T-cell (primary cell): Measurements from ENCODE around the gene WDR54. TPM values are rescaled to one million over a fixed set of nuclear protein-coding genes. Genes with fewer than 3 reads are reported as not detected.

Source experiments
- ATAC-seq, 4 experiments: fragments of 200-7000 bp in 3 of 4; fragments of 150-1000 bp in 1 of 4; cut with Tn5 transposase; replicated peaks in 1 of 4; 1 replicate in 3 of 4; 2 replicates in 1 of 4; pipeline ENCODE4 v1.10.0; 2021; ENCODE audit warnings: moderate library complexity in 3 of 4, mild to moderate bottlenecking in 2 of 4, moderate number of reproducible peaks in 1 of 4
- CTCF ChIA-PET, 2 donors: fragments of 300-600 bp; sonication (Branson Sonifier 250); formaldehyde crosslinking; loops; one replicate each; lab custom pipeline; 2022; ENCODE audit warnings: antibody characterized with exemption in 2 of 2; lab: Charles Lee
- POLR2A ChIA-PET, 2 donors: fragments of 300-600 bp; sonication (Branson Sonifier 250); formaldehyde crosslinking; loops; one replicate each; lab custom pipeline; 2022; ENCODE audit warnings: antibody characterized with exemption in 2 of 2; lab: Charles Lee
- DNase-seq, 35 experiments: peaks; one replicate each; pipeline versions ENCODE4 v3.0.0 to v3.0.0-alpha.2; 2013 to 2023
- H3K27ac ChIP-seq: one replicate; pipeline ENCODE4 v1.5.1; 2013; ENCODE audit warnings: low read length
- H3K27me3 ChIP-seq, 2 experiments: replicated peaks in 1 of 2; 1 replicate in 1 of 2; 2 replicates in 1 of 2; pipeline versions ENCODE4 v1.6.1 to v1.7.0; 2013; ENCODE audit warnings: low read length in 1 of 2, mixed read lengths in 1 of 2; ENCODE audit not compliant: control insufficient read depth in 2 of 2, insufficient read depth in 2 of 2; ENCODE audit errors: extremely low read depth in 1 of 2
- H3K36me3 ChIP-seq, 2 donors: 1 replicate in 1 of 2; 2 replicates in 1 of 2; pipeline versions ENCODE4 v1.6.1 to v1.7.0; 2013; ENCODE audit warnings: low read length in 1 of 2; ENCODE audit not compliant: control insufficient read depth in 2 of 2, insufficient read depth in 1 of 2; ENCODE audit errors: extremely low read depth in 1 of 2
- H3K4me1 ChIP-seq, 2 experiments: 1 replicate in 1 of 2; 2 replicates in 1 of 2; pipeline versions ENCODE4 v1.6.1 to v1.7.0; 2013; ENCODE audit warnings: low read length in 2 of 2, mixed read lengths in 1 of 2; ENCODE audit not compliant: insufficient read depth in 2 of 2, control insufficient read depth in 1 of 2; ENCODE audit errors: extremely low read depth in 1 of 2
- H3K4me3 ChIP-seq, 2 donors: 1 replicate in 1 of 2; 2 replicates in 1 of 2; pipeline versions ENCODE4 v1.5.1 to v1.7.0; 2013; ENCODE audit warnings: mild to moderate bottlenecking in 2 of 2, low read length in 1 of 2, moderate library complexity in 1 of 2; ENCODE audit not compliant: control insufficient read depth in 1 of 2; ENCODE audit errors: extremely low read depth in 1 of 2
- H3K9me3 ChIP-seq: 2 replicates; pipeline ENCODE4 v1.7.0; 2013
- H3K27ac Mint-ChIP-seq, 2 donors: one replicate each; pipeline ENCODE4 v1.8.0; 2020 to 2021; ENCODE audit warnings: mild to moderate bottlenecking in 2 of 2, mixed read lengths in 2 of 2
- H3K27me3 Mint-ChIP-seq, 2 donors: one replicate each; pipeline ENCODE4 v1.8.0; 2021 to 2022; ENCODE audit warnings: mixed read lengths in 2 of 2
- H3K36me3 Mint-ChIP-seq: one replicate; pipeline ENCODE4 v1.8.0; 2021; ENCODE audit warnings: mixed read lengths
- H3K4me1 Mint-ChIP-seq, 3 donors: one replicate each; pipeline ENCODE4 v1.8.0; 2020 to 2022; ENCODE audit warnings: mixed read lengths in 3 of 3, mild to moderate bottlenecking in 1 of 3
- H3K4me3 Mint-ChIP-seq, 3 donors: one replicate each; pipeline ENCODE4 v1.8.0; 2020 to 2022; ENCODE audit warnings: mild to moderate bottlenecking in 3 of 3, mixed read lengths in 3 of 3, moderate library complexity in 3 of 3
- H3K9me3 Mint-ChIP-seq, 3 donors: one replicate each; pipeline ENCODE4 v1.8.0; 2020 to 2022; ENCODE audit warnings: mixed read lengths in 3 of 3
- WGBS: methylation state at CpG from one replicate; pipeline ENCODE4 v1.1.5; 2013; ENCODE audit warnings: missing lambda C conversion rate; ENCODE audit not compliant: insufficient coverage; 5-methylcytosine and 5-hydroxymethylcytosine counted together
- total RNA-seq, 35 experiments: library from RNA in 6 of 35; stranded (reverse) in 6 of 35; fragments of 120-200 nt in 1 of 35; gene quantifications; one replicate each; pipeline versions ENCODE4 v1.2.1 to v1.2.4 and lab custom pipeline; 2013 to 2026

The WDR54 gene
- total RNA-seq, 5 donors from 2014 or later (not counting 1 experiment from before 2014, with no cell fraction given) = 31.4 to 46.8 (median 45.4) TPM

- no peaks in the 10 kb centered on the region for H3K9me3 Mint-ChIP-seq
- H3K27me3 Mint-ChIP-seq = no peaks in the 10 kb centered on the region
- DNase-seq = peak; percentile 88 to 100 (median 94)
- 0% methylated on average over 33 of the region's 40 CpGs for WGBS
- ChIA-PET CTCF (interaction anchor here (0.8 to 3.3 kb wide), 4 partner anchors 12 to 40 kb away, joined by 3 to 24 read pairs (median 4); partner anchors contain the start of genes CCDC142 (in 1 of the 2) and TTC31 (in 1 of the 2)), POLR2A (interaction anchor here in 1 of 2 donors (0.6 kb wide), 1 partner anchor 26 kb away, joined by 4 read pairs; no protein-coding TSS in a partner anchor)
- peak within 1 kb of the TSS; percentile 97 to 99 for H3K27ac Mint-ChIP-seq
- peak within 1 kb of the TSS; percentile 59 for H3K27ac ChIP-seq
- peaks cover 0 to 4% of the 10 kb centered on the region in 2 donors for H3K36me3 ChIP-seq
- peak within 1 kb of the TSS; percentile 68 to 89 for H3K4me3 ChIP-seq
- peak within 1 kb of the TSS; percentile 93 to 99 (median 97) for H3K4me3 Mint-ChIP-seq
- peaks cover 40 to 54% of the 10 kb centered on the region in 2 experiments for H3K4me1 ChIP-seq
- H3K27me3 ChIP-seq = no peaks in the 10 kb centered on the region
- ATAC-seq = peak; percentile 37 to 60 (median 44)
- H3K4me1 Mint-ChIP-seq = peaks cover 60 to 68% (median 67%) of the 10 kb centered on the region in 3 donors
- H3K36me3 Mint-ChIP-seq = no peaks in the 10 kb centered on the region
- no peaks in the 10 kb centered on the region for H3K9me3 ChIP-seq
Measured at GRCh38 chr2:74454654-74455511, 33.4 kb downstream of the WDR54 start, which contains the start of gene INO80B. INO80B (plus strand) TSS chr2:74455087; CDS start chr2:74455117, 30 bp downstream.

- POLR2A ChIA-PET = interaction anchor here (0.8 to 1.4 kb wide), 5 partner anchors 16 to 720 kb away, joined by 3 to 15 read pairs (median 3); partner anchors contain the start of genes MRPL53 (in 1 of the 2) and TPRKB (in 1 of the 2)
- ATAC-seq (no peak), DNase-seq (peak in 1 of 35 experiments; percentile 87)
- H3K27ac ChIP-seq = peak overlapping the region; percentile 99
- Mint-ChIP-seq H3K27ac (peak overlapping the region; percentile 97 to 99), H3K4me1 (peaks cover 63 to 75% (median 69%) of the 10 kb centered on the region in 3 donors), H3K27me3 (no peaks in the 10 kb centered on the region), H3K9me3 (no peaks in the 10 kb centered on the region), H3K36me3 (no peaks in the 10 kb centered on the region), H3K4me3 (peak overlapping the region; percentile 93 to 99 (median 97))
- H3K36me3 ChIP-seq = peaks cover 0 to 14% of the 10 kb centered on the region in 2 donors
- CTCF ChIA-PET = interaction anchor here in 1 of 2 donors (0.6 to 3.3 kb wide), 3 partner anchors 16 to 167 kb away, joined by 3 to 24 read pairs (median 6); partner anchors contain the start of genes CCDC142, MRPL53 and TTC31
- WGBS = under 1% methylated on average over 23 of the region's 27 CpGs
- peak overlapping the region; percentile 65 to 96 for H3K4me3 ChIP-seq
- no peaks in the 10 kb centered on the region for H3K9me3 ChIP-seq
- H3K27me3 ChIP-seq = no peaks in the 10 kb centered on the region
- peaks cover 40 to 51% of the 10 kb centered on the region in 2 experiments for H3K4me1 ChIP-seq
Measured at GRCh38 chr2:74457129-74457548, 35.6 kb downstream of the WDR54 start.

- ChIA-PET CTCF (interaction anchor here (0.5 to 1.9 kb wide), 7 partner anchors 10 to 395 kb away, joined by 3 to 14 read pairs (median 4); partner anchors contain the start of genes CCDC142 (in 1 of the 2), MRPL53 (in 1 of the 2) and TTC31 (in 1 of the 2)), POLR2A (interaction anchor here (0.5 to 1.7 kb wide), 13 partner anchors 9 to 97 kb away, joined by 3 to 15 read pairs (median 4); partner anchors contain the start of genes C2orf81 (in 1 of the 2), CCDC142 (in 1 of the 2), MRPL53 (in 1 of the 2) and TTC31 (in 1 of the 2))
- Mint-ChIP-seq H3K36me3 (peaks cover 2% of the 10 kb centered on the region), H3K4me3 (peak overlapping the region; percentile 93 to 99 (median 97)), H3K9me3 (no peaks in the 10 kb centered on the region), H3K27me3 (no peaks in the 10 kb centered on the region), H3K27ac (peak overlapping the region; percentile 99), H3K4me1 (peaks cover 60 to 71% (median 64%) of the 10 kb centered on the region in 3 donors)
- no peaks in the 10 kb centered on the region for H3K27me3 ChIP-seq
- peak; percentile 49 to 69 (median 52) for ATAC-seq
- peak overlapping the region; percentile 99 for H3K27ac ChIP-seq
- WGBS = under 1% methylated on average over 36 of the region's 46 CpGs
- peaks cover 36 to 46% of the 10 kb centered on the region in 2 experiments for H3K4me1 ChIP-seq
- no peaks in the 10 kb centered on the region for H3K9me3 ChIP-seq
- peak overlapping the region; percentile 69 to 96 for H3K4me3 ChIP-seq
- peak in 34 of 35 experiments; percentile 52 to 85 (median 72) for DNase-seq
- H3K36me3 ChIP-seq = peaks cover 4 to 19% of the 10 kb centered on the region in 2 donors
Measured at GRCh38 chr2:74457549-74458131, 36.1 kb downstream of the WDR54 start.

GRCh38 chr2:74458132-74458937, 36.8 kb downstream of the WDR54 start, which contains the start of gene WBP1:
WBP1 (plus strand) TSS chr2:74458438; CDS start chr2:74458603, 165 bp downstream.
- Histone ChIP-seq H3K4me1 (peaks cover 32 to 44% of the 10 kb centered on the region in 2 experiments), H3K27ac (peak within 1 kb of the TSS; percentile 99), H3K4me3 (peak within 1 kb of the TSS; percentile 93 to 96), H3K9me3 (no peaks in the 10 kb centered on the region), H3K36me3 (peaks cover 6 to 24% of the 10 kb centered on the region in 2 donors), H3K27me3 (no peaks in the 10 kb centered on the region)
- Mint-ChIP-seq H3K9me3 (no peaks in the 10 kb centered on the region), H3K27me3 (no peaks in the 10 kb centered on the region), H3K4me3 (peak within 1 kb of the TSS; percentile 93 to 99 (median 97)), H3K36me3 (peaks cover 5% of the 10 kb centered on the region), H3K4me1 (peaks cover 59 to 71% (median 64%) of the 10 kb centered on the region in 3 donors), H3K27ac (peak within 1 kb of the TSS; percentile 99)
- POLR2A ChIA-PET = interaction anchor here (0.5 to 1.7 kb wide), 15 partner anchors 9 to 259 kb away, joined by 3 to 15 read pairs (median 4); partner anchors contain the start of genes C2orf81 (in 1 of the 2), CCDC142 (in 1 of the 2), MRPL53 (in 1 of the 2) and TTC31 (in 1 of the 2)
- WGBS = 2% methylated on average over 20 of the region's 38 CpGs
- ATAC-seq = peak; percentile 82 to 84 (median 82)
- CTCF ChIA-PET = interaction anchor here (0.5 to 1.9 kb wide), 10 partner anchors 10 to 395 kb away, joined by 3 to 14 read pairs (median 4); partner anchors contain the start of genes CCDC142 (in 1 of the 2), MRPL53 (in 1 of the 2) and TTC31 (in 1 of the 2)
- DNase-seq = peak; percentile 96 to 100 (median 100)

GRCh38 chr2:74458938-74459363, 37.4 kb downstream of the WDR54 start:
- WGBS = 6% methylated on average over 2 of the region's 10 CpGs
- peak overlapping the region; percentile 99 for H3K27ac ChIP-seq
- no peaks in the 10 kb centered on the region for H3K27me3 ChIP-seq
- Mint-ChIP-seq H3K4me3 (peak overlapping the region; percentile 93 to 99 (median 97)), H3K9me3 (no peaks in the 10 kb centered on the region), H3K4me1 (peaks cover 61 to 74% (median 66%) of the 10 kb centered on the region in 3 donors), H3K27me3 (no peaks in the 10 kb centered on the region), H3K36me3 (peaks cover 5% of the 10 kb centered on the region), H3K27ac (peak overlapping the region; percentile 99)
- POLR2A ChIA-PET = interaction anchor here (0.6 to 1.7 kb wide), 7 partner anchors 9 to 259 kb away, joined by 4 to 15 read pairs (median 4); partner anchors contain the start of gene MRPL53 (in 1 of the 2)
- peak overlapping the region; percentile 93 to 96 for H3K4me3 ChIP-seq
- CTCF ChIA-PET = interaction anchor here in 1 of 2 donors (0.5 to 1.9 kb wide), 8 partner anchors 9 to 73 kb away, joined by 3 to 14 read pairs (median 4); partner anchors contain the start of genes CCDC142, MRPL53 and TTC31
- DNase-seq = peak in 1 of 35 experiments; percentile 36
- peaks cover 32 to 47% of the 10 kb centered on the region in 2 experiments for H3K4me1 ChIP-seq
- ATAC-seq = no peak
- H3K36me3 ChIP-seq = peaks cover 6 to 24% of the 10 kb centered on the region in 2 donors
- H3K9me3 ChIP-seq = no peaks in the 10 kb centered on the region
